Psoas muscle (tissue), 8 donors: ENCODE results near the gene ABCA7. TPM values are rescaled to one million over a fixed set of nuclear protein-coding genes. Genes with fewer than 3 reads are reported as not detected.

Experiments used
- ATAC-seq, 4 donors: fragments of 200-7000 bp; cut with Tn5 transposase; one replicate each; pipeline ENCODE4 v1.9.1; 2020; ENCODE audit warnings: moderate library complexity in 3 of 4, mild to moderate bottlenecking in 2 of 4
- DNase-seq, 2 donors: peaks; one replicate each; pipeline ENCODE4 v3.0.0-alpha.2; 2020
- H3K27ac ChIP-seq: fragments of 200-600 bp; one replicate; pipeline ENCODE4 v1.8.0; 2022
- H3K27me3 ChIP-seq, 3 donors: fragments of 200-600 bp in 1 of 3; one replicate each; pipeline versions ENCODE4 v1.6.1 to v1.8.0; 2013 to 2022; ENCODE audit warnings: low read length in 2 of 3, mild to moderate bottlenecking in 2 of 3, moderate library complexity in 1 of 3; ENCODE audit not compliant: insufficient read depth in 3 of 3
- H3K36me3 ChIP-seq, 2 donors: fragments of 200-600 bp in 1 of 2; one replicate each; pipeline versions ENCODE4 v1.6.1 to v1.8.0; 2013 to 2022; ENCODE audit warnings: low read depth in 1 of 2, mild to moderate bottlenecking in 1 of 2, moderate library complexity in 1 of 2; ENCODE audit not compliant: insufficient read depth in 1 of 2
- H3K4me1 ChIP-seq: fragments of 200-600 bp; one replicate; pipeline ENCODE4 v1.8.0; 2022
- H3K4me3 ChIP-seq: fragments of 200-600 bp; one replicate; pipeline ENCODE4 v1.8.0; 2022; ENCODE audit warnings: mild to moderate bottlenecking
- H3K9me3 ChIP-seq: fragments of 200-600 bp; one replicate; pipeline ENCODE4 v1.8.0; 2022
- CTCF ChIP-seq: fragments of 200-600 bp; IDR thresholded peaks from one replicate; pipeline ENCODE4 v1.8.0; 2022; ENCODE audit warnings: antibody characterized with exemption
- WGBS, 3 donors: extraction: QIAGEN DNeasy Blood & Tissue Kit; methylation state at CpG; one replicate each; pipeline versions ENCODE4 v1.1.6 to v1.1.7; 2013; 5-methylcytosine and 5-hydroxymethylcytosine counted together
- intact Hi-C, 2 donors: fragments of 100-400 bp; cut with DNase I; formaldehyde crosslinking; loops; one replicate each; pipeline versions ENCODE4 v1.11.0 to v1.14.2; 2022
- polyA plus RNA-seq, 3 donors: library from polyadenylated mRNA; stranded (reverse); fragments of 200-250 nt; gene quantifications; one replicate each; pipeline ENCODE4 v1.2.3, GENCODE V29; 2013
- total RNA-seq, 4 donors: library from RNA; stranded (reverse); fragmentation: NEBNext Ultra II Directional in 2 of 4; extraction: Animal tissue kit (Norgen Biotek cat#: 25700) in 2 of 4; gene quantifications; one replicate each; pipeline versions ENCODE4 v1.2.1 to v1.2.4, GENCODE V29; 2021 to 2023
- donor health status: healthy with polysubstance abuse.
- donor health status: DM: no; HTN: no; CAD: no; lungs with moderate emphysema.
- donor health status: Bipolar disorder and iron deficiency.
- donor health status: healthy.
- donor health status: DM: yes; HTN: yes; CAD: no.
- donor health status: DM: no; HTN: no; CAD: no.
- donor health status: DM: no; HTN: no; CAD: no.
- donor health status: DM: yes; HTN: yes; CAD: no.

ABCA7 gene
- total and polyA plus RNA-seq, 7 donors = 2.6 to 19.5 (median 10.1) TPM

GRCh38 chr19:1080360-1081161 is 40.7 kb downstream of the ABCA7 start:
- no peaks in the 10 kb centered on the region for H3K4me1 ChIP-seq
- WGBS, 3 donors = 89 to 90% (median 90%) methylated on average over 47 to 50 of the region's 50 CpGs
- H3K27ac ChIP-seq = no peak overlapping the region
- intact Hi-C loops = no loop called here
- no peak overlapping the region for H3K4me3 ChIP-seq
- TF ChIP-seq CTCF = no peak
- DNase-seq = no peak
- peaks cover 0 to 5% (median 0%) of the 10 kb centered on the region in 3 donors for H3K27me3 ChIP-seq
- H3K9me3 ChIP-seq = no peaks in the 10 kb centered on the region
- no peaks in the 10 kb centered on the region for H3K36me3 ChIP-seq
- ATAC-seq = no peak

- H3K4me1 ChIP-seq = no peaks in the 10 kb centered on the region
- H3K4me3 ChIP-seq = no peak overlapping the region
- ATAC-seq = peak in 3 of 4 donors; percentile 17 to 41 (median 30)
- DNase-seq = no peak
- intact Hi-C loops = no loop called here
- H3K27me3 ChIP-seq = peaks cover 0 to 5% (median 0%) of the 10 kb centered on the region in 3 donors
- no peak for TF ChIP-seq CTCF
- H3K9me3 ChIP-seq = no peaks in the 10 kb centered on the region
- H3K36me3 ChIP-seq = no peaks in the 10 kb centered on the region
- WGBS, 3 donors = 46 to 55% (median 48%) methylated on average over 43 to 58 of the region's 58 CpGs
- no peak overlapping the region for H3K27ac ChIP-seq
Measured at GRCh38 chr19:1081301-1082164, 41.6 kb downstream of the ABCA7 start.

- Histone ChIP-seq H3K27me3 (peaks cover 0 to 5% (median 0%) of the 10 kb centered on the region in 3 donors), H3K9me3 (no peaks in the 10 kb centered on the region), H3K4me1 (no peaks in the 10 kb centered on the region), H3K36me3 (no peaks in the 10 kb centered on the region), H3K4me3 (peak overlapping the region; percentile 47), H3K27ac (no peak overlapping the region)
- TF ChIP-seq CTCF = no peak
- DNase-seq (peak in 1 of 2 donors; percentile 81), ATAC-seq (peak; percentile 73 to 82 (median 78))
- intact Hi-C loops = no loop called here
- WGBS, 3 donors = 10 to 19% (median 16%) methylated on average over 30 to 51 of the region's 51 CpGs
Measured at GRCh38 chr19:1082165-1082927, 42.4 kb downstream of the ABCA7 start.

GRCh38 chr19:1082928-1083816 is 43.3 kb downstream of the ABCA7 start:
- no peak for DNase-seq
- no peak for ATAC-seq
- H3K36me3 ChIP-seq = peaks cover under 1 to 8% of the 10 kb centered on the region in 2 donors
- H3K4me1 ChIP-seq = no peaks in the 10 kb centered on the region
- intact Hi-C loops = no loop called here
- no peak overlapping the region for H3K27ac ChIP-seq
- no peak for TF ChIP-seq CTCF
- H3K9me3 ChIP-seq = no peaks in the 10 kb centered on the region
- H3K4me3 ChIP-seq = peak overlapping the region; percentile 47
- 69 to 74% (median 73%) methylated on average over 45 to 59 of the region's 59 CpGs for WGBS, 3 donors
- H3K27me3 ChIP-seq = peaks cover 0 to 5% (median 0%) of the 10 kb centered on the region in 3 donors
